ENCODE results near the gene BTBD7.

DNA sequence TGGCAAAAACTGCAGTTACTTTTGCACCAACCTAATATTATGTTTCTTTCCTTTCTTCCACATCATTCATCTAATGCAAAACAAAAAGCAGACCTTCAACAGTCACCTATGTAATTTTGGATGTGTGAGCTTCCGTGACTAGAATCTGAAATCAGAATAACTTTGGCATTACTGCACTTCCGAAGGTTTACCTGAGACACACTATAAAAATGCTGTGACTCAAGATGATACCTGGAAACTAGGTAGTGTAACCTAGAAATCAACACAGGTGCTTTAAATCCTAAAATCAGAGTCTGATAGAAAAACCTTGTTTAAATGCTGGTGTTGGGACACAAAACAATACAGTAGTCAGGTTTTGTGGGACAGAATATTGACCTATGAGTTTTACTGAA, 2.2 kb downstream of the BTBD7 start:
- no peak for TF ChIP-seq EZH2 (IDR thresholded peaks at IDR 0.05)
- no peak for TF ChIP-seq POLR2AphosphoS5 (IDR thresholded peaks at IDR 0.05; ENCODE audit: borderline replicate concordance, low read depth, low read length)
- TF ChIP-seq FOXP2 (optimal IDR thresholded peaks at IDR 0.05; ENCODE audit: control extremely low read depth, extremely low read length, insufficient read depth), result no peak

Data from SK-N-MC (cell line).